GM06990 (cell line): ENCODE measurements around the gene STK10.

Source experiments
- DNase-seq: peaks from one replicate; pipeline ENCODE4 v3.0.0-alpha.2; 2011; ENCODE audit not compliant: insufficient read length; ENCODE audit errors: extremely low read depth
- H3K27me3 ChIP-seq: replicated peaks from 2 replicates; pipeline ENCODE4 v1.6.0; 2011; ENCODE audit warnings: low read length; ENCODE audit not compliant: control insufficient read depth, insufficient read depth
- H3K36me3 ChIP-seq: 2 replicates; pipeline ENCODE4 v1.5.1; 2011; ENCODE audit warnings: low read length; ENCODE audit not compliant: control insufficient read depth, insufficient read depth
- H3K4me3 ChIP-seq: replicated peaks from 2 replicates; pipeline ENCODE4 v1.5.1; 2011; ENCODE audit warnings: low read depth, mild to moderate bottlenecking, control low read depth, low read length
- CTCF ChIP-seq: IDR thresholded peaks from 2 replicates; pipeline ENCODE4 v1.5.1; 2011; ENCODE audit warnings: low read length, control low read depth, mild to moderate bottlenecking, inconsistent platforms; ENCODE audit not compliant: insufficient read depth, poor library complexity, severe bottlenecking

The STK10 gene

GRCh38 chr5:172090976-172091547 lies 97.0 kb downstream of the STK10 start:
- Histone ChIP-seq H3K4me3 (no peak overlapping the region), H3K27me3 (no peaks in the 10 kb centered on the region), H3K36me3 (peaks cover 53% of the 10 kb centered on the region)
- no peak for DNase-seq
- TF ChIP-seq CTCF = no peak

GRCh38 chr5:172089298-172090117 lies 98.5 kb downstream of the STK10 start:
- no peak overlapping the region for H3K4me3 ChIP-seq
- peaks cover 43% of the 10 kb centered on the region for H3K36me3 ChIP-seq
- no peak for TF ChIP-seq CTCF

GRCh38 chr5:172088801-172089200 lies 99.2 kb downstream of the STK10 start:
- Histone ChIP-seq H3K36me3 (peaks cover 40% of the 10 kb centered on the region), H3K27me3 (no peaks in the 10 kb centered on the region), H3K4me3 (no peak overlapping the region)
- no peak for DNase-seq
- no peak for TF ChIP-seq CTCF

More at GRCh38 chr5:172089298-172090117, 98.5 kb downstream of the STK10 start:
- DNase-seq = no peak
- H3K27me3 ChIP-seq = no peaks in the 10 kb centered on the region

GRCh38 chr5:172086194-172086975 lies 101.6 kb downstream of the STK10 start:
- H3K36me3 ChIP-seq = peaks cover 37% of the 10 kb centered on the region
- no peak for DNase-seq
- no peak for TF ChIP-seq CTCF

GRCh38 chr5:172085738-172086137 lies 102.3 kb downstream of the STK10 start:
- TF ChIP-seq CTCF = no peak
- H3K36me3 ChIP-seq = peaks cover 36% of the 10 kb centered on the region
- no peak for DNase-seq
- H3K27me3 ChIP-seq = no peaks in the 10 kb centered on the region
- no peak overlapping the region for H3K4me3 ChIP-seq

More at GRCh38 chr5:172086194-172086975, 101.6 kb downstream of the STK10 start:
- no peaks in the 10 kb centered on the region for H3K27me3 ChIP-seq
- no peak overlapping the region for H3K4me3 ChIP-seq
